GM12878 (cell line): ENCODE results near the gene RNF11. TPM values are rescaled to one million over a fixed set of nuclear protein-coding genes. Genes with fewer than 3 reads are reported as not detected.

ENCODE experiments used
- ESRRA ChIP-seq: IDR thresholded peaks from 2 replicates; pipeline ENCODE4 v1.6.1; 2012; ENCODE audit warnings: mild to moderate bottlenecking, low read length, improper control_type of control experiment
- HDAC6 ChIP-seq: fragments of 200-600 bp; sonication (generic); IDR thresholded peaks from one replicate; pipeline ENCODE4 v1.8.0; 2017; ENCODE audit warnings: antibody characterized with exemption; ENCODE audit not compliant: unreplicated experiment
- SUZ12 ChIP-seq: fragments of 200-600 bp; sonication (generic); IDR thresholded peaks from one replicate; pipeline ENCODE4 v1.6.1; 2018; ENCODE audit warnings: antibody characterized with exemption, mild to moderate bottlenecking; ENCODE audit not compliant: unreplicated experiment
- ZNF384 ChIP-seq: IDR thresholded peaks from 2 replicates; pipeline ENCODE4 v1.6.1; 2012; ENCODE audit warnings: low read depth, mild to moderate bottlenecking, low read length, improper control_type of control experiment, borderline replicate concordance
- ZNF592 ChIP-seq: fragments of 450-650 bp; IDR thresholded peaks from 2 replicates; pipeline ENCODE4 v1.6.1; 2017; ENCODE audit warnings: mild to moderate bottlenecking, moderate library complexity
- polyA plus RNA-seq, 11 experiments: library from polyadenylated mRNA; depleted of rRNA in 4 of 11; unstranded in 6 of 11; stranded (reverse) in 5 of 11; fragments of >200 nt; fragmentation: Nextera tagmentation in 4 of 11; fragmentation: Illumina TruSeq in 1 of 11; extraction: Ambion mirVana in 4 of 11; extraction: Trizol in 1 of 11; gene quantifications; 1 replicate in 1 of 11; 2 replicates in 10 of 11; pipeline versions ENCODE4 v1.2.1 to v1.2.3, GENCODE V29; 2011 to 2016; ENCODE audit warnings: inconsistent platforms in 2 of 11, missing spikeins in 2 of 11, low read depth in 1 of 11
- total RNA-seq, 4 experiments: library from RNA; depleted of rRNA in 3 of 4; stranded (reverse); fragments of >200 nt in 3 of 4; fragmentation: Illumina TruSeq in 1 of 4; extraction: Trizol in 1 of 4; gene quantifications; 2 replicates each; pipeline versions ENCODE4 v1.2.1 to v1.2.3, GENCODE V29; 2013 to 2021

Gene RNF11
- total and polyA plus RNA-seq, 10 of the 15 experiments (the other 5 are each of a cell fraction or from before 2014, with no cell fraction given), result 9.5 to 43.6 (median 32.3) TPM

GRCh38 chr1:51234721-51235425 is 1.2 kb upstream of the RNF11 start (continued):
- TF ChIP-seq ZNF384, result no peak
- no peak for TF ChIP-seq ESRRA
- TF ChIP-seq HDAC6, result no peak
- TF ChIP-seq ZNF592, result no peak
- no peak for TF ChIP-seq SUZ12
